Measurements from ENCODE around the gene ETNK2. TPM values are rescaled to one million over a fixed set of nuclear protein-coding genes. Genes with fewer than 3 reads are reported as not detected.

Gene ETNK2
- total RNA-seq, 4 donors from 2014 or later, result 6.7 to 54.4 (median 25.0) TPM

DNA sequence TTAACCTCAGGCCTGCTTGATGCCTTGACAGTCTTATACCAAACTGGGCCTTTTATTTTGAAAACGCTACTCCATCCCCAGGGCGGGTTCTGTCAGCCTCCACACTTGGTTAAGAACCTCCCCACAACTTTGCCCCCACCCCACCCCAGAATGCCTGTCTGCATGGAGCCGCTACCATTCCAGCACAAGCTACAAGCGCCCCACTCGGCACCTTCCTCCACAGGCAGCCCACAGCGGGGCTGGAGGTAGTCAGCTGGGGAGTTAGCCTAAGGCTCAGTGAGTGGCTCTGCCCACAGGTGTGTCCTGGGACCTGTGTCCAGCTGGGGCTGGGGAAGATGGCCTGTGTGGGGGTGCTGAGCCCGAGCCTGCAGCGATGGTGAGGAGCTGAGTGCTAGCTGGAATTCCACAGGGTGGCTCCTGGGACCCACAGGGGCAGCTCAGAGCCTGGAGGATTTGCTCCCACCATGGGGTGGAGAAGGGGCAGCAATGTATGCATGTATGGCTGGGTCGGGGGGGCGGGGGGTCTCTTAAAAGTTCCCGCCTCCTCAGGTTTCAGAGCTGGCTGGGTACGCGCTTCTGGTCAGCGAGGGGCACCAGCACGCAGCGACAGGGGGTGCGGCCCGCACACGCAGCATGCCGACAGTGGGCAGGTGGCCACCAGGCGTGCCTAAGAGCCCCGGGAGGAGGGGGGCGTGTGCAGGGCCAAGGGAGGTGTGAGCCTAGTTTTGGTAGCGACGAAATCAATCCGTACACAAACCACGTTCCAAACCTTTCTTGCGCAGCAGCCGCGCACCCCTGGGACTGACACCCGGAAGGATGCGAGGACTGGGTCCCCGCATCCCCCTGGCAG lies 917 bp downstream of the ETNK2 start:
- Histone ChIP-seq H3K36me3 (peaks cover 0 to 9% (median 0%) of the 10 kb centered on the region in 3 donors), H3K9me3 (no peaks in the 10 kb centered on the region), H3K27ac (peak overlapping the region; percentile 78 to 86 (median 84)), H3K4me3 (peak overlapping the region; percentile 47 to 77 (median 68)), H3K4me1 (peaks cover 11 to 72% (median 26%) of the 10 kb centered on the region in 3 donors), H3K27me3 (no peaks in the 10 kb centered on the region)
- no peak for TF ChIP-seq POLR2A (IDR thresholded peaks at IDR 0.05)
- TF ChIP-seq, protein P1, sequence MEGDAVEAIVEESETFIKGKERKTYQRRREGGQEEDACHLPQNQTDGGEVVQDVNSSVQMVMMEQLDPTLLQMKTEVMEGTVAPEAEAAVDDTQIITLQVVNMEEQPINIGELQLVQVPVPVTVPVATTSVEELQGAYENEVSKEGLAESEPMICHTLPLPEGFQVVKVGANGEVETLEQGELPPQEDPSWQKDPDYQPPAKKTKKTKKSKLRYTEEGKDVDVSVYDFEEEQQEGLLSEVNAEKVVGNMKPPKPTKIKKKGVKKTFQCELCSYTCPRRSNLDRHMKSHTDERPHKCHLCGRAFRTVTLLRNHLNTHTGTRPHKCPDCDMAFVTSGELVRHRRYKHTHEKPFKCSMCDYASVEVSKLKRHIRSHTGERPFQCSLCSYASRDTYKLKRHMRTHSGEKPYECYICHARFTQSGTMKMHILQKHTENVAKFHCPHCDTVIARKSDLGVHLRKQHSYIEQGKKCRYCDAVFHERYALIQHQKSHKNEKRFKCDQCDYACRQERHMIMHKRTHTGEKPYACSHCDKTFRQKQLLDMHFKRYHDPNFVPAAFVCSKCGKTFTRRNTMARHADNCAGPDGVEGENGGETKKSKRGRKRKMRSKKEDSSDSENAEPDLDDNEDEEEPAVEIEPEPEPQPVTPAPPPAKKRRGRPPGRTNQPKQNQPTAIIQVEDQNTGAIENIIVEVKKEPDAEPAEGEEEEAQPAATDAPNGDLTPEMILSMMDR (IDR thresholded peaks at IDR 0.05), result no peak
- intact Hi-C loops (cut with DNase I), result no loop called here
- WGBS, 2 donors, result 58 to 62% methylated on average over 2 to 5 of the region's 33 CpGs
- no peak for DNase-seq

DNA sequence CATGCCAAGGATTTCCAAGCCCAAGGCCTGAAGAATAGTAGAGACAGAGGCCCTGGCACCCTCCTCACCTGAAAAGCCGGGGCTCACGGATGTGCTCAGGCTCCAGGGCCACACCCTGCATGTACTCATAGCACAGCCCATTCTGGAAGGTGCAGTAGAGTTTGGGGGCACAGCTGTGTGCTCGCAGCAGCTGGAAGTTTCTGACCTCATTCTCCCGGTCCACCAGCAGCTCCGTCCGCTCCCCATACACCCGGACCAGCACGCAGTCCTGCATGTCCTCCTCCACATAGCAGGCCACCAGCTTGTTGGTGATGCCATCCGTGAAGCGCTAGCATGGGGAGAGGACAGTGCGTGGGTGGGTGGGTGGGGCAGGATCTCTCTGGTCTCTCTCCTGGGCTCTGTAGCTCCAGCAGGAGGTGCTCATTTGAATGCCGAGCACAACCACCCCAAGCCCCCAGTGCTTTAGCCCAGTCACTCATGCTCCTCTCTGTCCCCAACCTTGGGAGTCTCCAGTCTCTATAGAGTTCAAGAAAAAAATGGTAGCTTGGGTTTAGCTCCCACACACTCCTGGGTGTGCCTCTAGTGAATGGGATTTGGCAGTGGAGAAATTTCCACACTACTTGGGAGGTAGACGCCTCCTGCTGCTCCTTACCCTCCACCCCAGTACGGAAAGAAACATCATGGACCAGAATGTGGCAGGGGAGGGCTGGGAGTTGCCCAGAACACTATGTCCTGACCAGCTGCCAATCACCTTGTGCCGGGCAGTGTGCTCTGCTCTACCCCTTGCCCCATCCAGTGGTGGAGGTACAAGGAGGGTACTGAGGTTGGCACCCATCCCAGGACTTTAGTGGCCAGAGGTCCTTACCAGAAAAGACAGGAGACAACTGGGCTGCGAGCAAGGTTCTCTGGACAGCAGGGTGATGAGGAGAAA lies 1.9 kb downstream of the ETNK2 start:
- Histone ChIP-seq H3K27ac (peak overlapping the region in 3 of 4 donors; percentile 83 to 86 (median 85)), H3K4me3 (peak overlapping the region in 3 of 4 donors; percentile 59 to 77 (median 76)), H3K36me3 (peaks cover 0 to 16% (median 0%) of the 10 kb centered on the region in 3 donors), H3K4me1 (peaks cover 10 to 71% (median 26%) of the 10 kb centered on the region in 3 donors), H3K9me3 (no peaks in the 10 kb centered on the region), H3K27me3 (no peaks in the 10 kb centered on the region)
- 76 to 78% methylated on average over 7 to 14 of the region's 16 CpGs for WGBS, 2 donors
- intact Hi-C loops (cut with DNase I), result no loop called here
- no peak for DNase-seq
- TF ChIP-seq, protein P1 (IDR thresholded peaks at IDR 0.05), result no peak
- TF ChIP-seq POLR2A (IDR thresholded peaks at IDR 0.05), result no peak

DNA sequence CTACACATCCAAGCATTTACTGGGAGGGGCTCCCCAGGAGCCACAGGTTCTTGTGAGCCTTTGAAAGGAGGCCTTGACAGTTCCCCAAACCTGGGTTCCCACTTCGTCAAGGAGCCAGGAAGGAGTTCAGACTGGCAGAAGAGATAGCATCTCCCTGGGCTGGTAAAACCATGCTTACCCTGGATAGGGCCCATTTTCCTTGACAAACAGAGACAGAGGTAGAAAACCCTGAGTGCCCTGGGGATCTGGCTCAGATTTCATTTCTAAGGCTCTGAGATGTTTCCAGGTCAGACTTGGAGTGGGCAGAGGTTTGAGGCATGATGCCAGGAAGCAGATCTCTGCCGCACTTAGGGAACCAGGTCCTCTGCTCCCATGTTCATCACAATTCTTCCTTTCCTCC lies 2.7 kb downstream of the ETNK2 start:
- H3K36me3 ChIP-seq, result peaks cover 0 to 16% (median 0%) of the 10 kb centered on the region in 3 donors
- H3K4me1 ChIP-seq, result peaks cover 8 to 71% (median 26%) of the 10 kb centered on the region in 3 donors
- no peak for DNase-seq
- 45 to 63% methylated on average over 1 to 2 of the region's 2 CpGs for WGBS, 2 donors
- intact Hi-C loops (cut with DNase I), result no loop called here
- TF ChIP-seq, protein P1 (IDR thresholded peaks at IDR 0.05), result no peak
- no peak for TF ChIP-seq POLR2A (IDR thresholded peaks at IDR 0.05)
- no peaks in the 10 kb centered on the region for H3K27me3 ChIP-seq
- H3K27ac ChIP-seq, result no peak overlapping the region
- no peaks in the 10 kb centered on the region for H3K9me3 ChIP-seq
- no peak overlapping the region for H3K4me3 ChIP-seq

DNA sequence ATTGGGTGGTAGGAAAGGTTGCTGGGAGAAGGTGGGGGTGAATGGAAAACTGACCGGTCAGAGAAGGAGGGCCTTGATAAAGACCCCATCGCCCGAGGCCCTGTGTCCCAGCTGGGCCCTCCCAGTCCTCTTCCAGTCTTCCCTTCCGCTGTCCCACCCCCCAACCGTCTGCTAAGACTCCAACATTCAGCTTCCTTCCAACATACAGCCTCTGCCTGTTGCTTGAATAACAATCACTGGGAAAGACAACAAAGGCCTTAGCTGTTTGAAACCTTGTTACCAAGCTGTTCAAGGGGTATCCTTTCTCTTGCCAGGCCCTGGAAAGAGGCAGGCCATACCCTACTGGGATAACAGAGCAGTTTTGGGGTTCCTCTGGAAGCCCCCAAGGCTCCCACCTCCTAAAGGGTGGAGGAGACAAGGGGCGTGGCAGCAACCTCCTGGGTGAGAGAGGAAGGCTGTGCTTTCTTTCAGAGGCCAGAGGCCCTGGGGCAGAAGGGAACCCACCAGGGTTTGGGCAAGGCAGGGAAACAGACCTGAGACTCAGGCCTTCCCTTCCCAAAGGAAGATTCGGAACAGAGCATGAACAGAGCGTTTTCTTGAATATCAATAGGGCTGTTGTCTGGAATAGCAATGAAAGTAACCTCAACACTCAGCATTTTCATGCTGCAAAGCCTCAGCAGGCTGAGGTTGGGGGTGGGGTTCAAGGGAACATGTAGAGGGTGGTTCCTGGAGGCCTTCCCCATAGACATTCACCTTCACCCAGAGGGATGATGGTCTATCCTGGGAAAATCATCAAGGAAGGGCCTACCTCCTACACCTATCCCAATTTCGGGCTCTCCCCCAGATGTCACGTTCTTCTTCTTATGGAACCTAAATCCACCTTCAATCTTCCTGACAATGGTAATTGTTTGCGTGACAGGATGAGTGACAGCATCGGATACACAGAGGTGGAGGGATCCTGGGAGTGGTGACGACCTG lies 4.1 kb downstream of the ETNK2 start:
- 77 to 83% methylated on average over 12 to 13 of the region's 13 CpGs for WGBS, 2 donors
- Histone ChIP-seq H3K4me3 (no peak overlapping the region), H3K9me3 (no peaks in the 10 kb centered on the region), H3K36me3 (peaks cover 0 to 19% (median 0%) of the 10 kb centered on the region in 3 donors), H3K27me3 (no peaks in the 10 kb centered on the region), H3K27ac (no peak overlapping the region), H3K4me1 (peaks cover 6 to 59% (median 19%) of the 10 kb centered on the region in 3 donors)
- TF ChIP-seq, protein P1 (IDR thresholded peaks at IDR 0.05), result no peak
- TF ChIP-seq POLR2A (IDR thresholded peaks at IDR 0.05), result no peak
- intact Hi-C loops (cut with DNase I), result no loop called here
- no peak for DNase-seq
